ENCODE results near the gene SASH1. TPM values are rescaled to one million over a fixed set of nuclear protein-coding genes. Genes with fewer than 3 reads are reported as not detected.

Gene SASH1
- total and polyA plus RNA-seq, 2 experiments from 2014 or later = 7.5 to 7.8 TPM

GRCh38 chr6:148436466-148436865, 93.8 kb downstream of the SASH1 start:
- H3K4me2 ChIP-seq = no peak overlapping the region
- H3K9me2 ChIP-seq (replicated peaks; ENCODE audit: insufficient read depth) = no peaks in the 10 kb centered on the region
- no peak for DNase-seq (ENCODE audit: low spot score)
- no peaks in the 10 kb centered on the region for H3K27me3 ChIP-seq
- H3K4me1 ChIP-seq (ENCODE audit: insufficient read depth) = no peaks in the 10 kb centered on the region
- TF ChIP-seq CTCF (IDR thresholded peaks at IDR 0.05; ENCODE audit: poor library complexity) (no peak), EZH2 (IDR thresholded peaks at IDR 0.05; ENCODE audit: borderline replicate concordance) (no peak), EZH2phosphoT487 (IDR thresholded peaks at IDR 0.05; ENCODE audit: low read depth, severe bottlenecking, unreplicated experiment) (no peak)
- no peak overlapping the region for H2AFZ ChIP-seq
- no peak overlapping the region for H3K4me3 ChIP-seq
- WGBS (ENCODE audit: low lambda C conversion rate, missing lambda C conversion rate) = 86% methylated on average over 1 of the region's 1 CpG
- H3K9me3 ChIP-seq (ENCODE audit: low read depth) = no peaks in the 10 kb centered on the region
- no peaks in the 10 kb centered on the region for H3K36me3 ChIP-seq (replicated peaks; ENCODE audit: insufficient read depth, low read depth)
- H3K79me2 ChIP-seq = no peaks in the 10 kb centered on the region
- no peaks in the 10 kb centered on the region for H4K20me1 ChIP-seq (ENCODE audit: insufficient read depth, poor library complexity, severe bottlenecking)
- H3K27ac ChIP-seq = no peak overlapping the region

- H3K27me3 ChIP-seq = no peaks in the 10 kb centered on the region
Measured at GRCh38 chr6:148438632-148439031, 96.0 kb downstream of the SASH1 start.

GRCh38 chr6:148440016-148440415, 97.4 kb downstream of the SASH1 start:
- Histone ChIP-seq H3K36me3 (replicated peaks; ENCODE audit: insufficient read depth, low read depth) (no peaks in the 10 kb centered on the region), H3K9me2 (replicated peaks; ENCODE audit: insufficient read depth) (no peaks in the 10 kb centered on the region), H2AFZ (no peak overlapping the region), H3K4me2 (peak overlapping the region; percentile 4), H3K27me3 (no peaks in the 10 kb centered on the region), H3K4me3 (no peak overlapping the region), H4K20me1 (ENCODE audit: insufficient read depth, poor library complexity, severe bottlenecking) (no peaks in the 10 kb centered on the region), H3K4me1 (ENCODE audit: insufficient read depth) (no peaks in the 10 kb centered on the region), H3K79me2 (no peaks in the 10 kb centered on the region), H3K9me3 (ENCODE audit: low read depth) (no peaks in the 10 kb centered on the region), H3K27ac (peak overlapping the region; percentile 20)
- no peak for DNase-seq (ENCODE audit: low spot score)
- TF ChIP-seq EZH2 (IDR thresholded peaks at IDR 0.05; ENCODE audit: borderline replicate concordance) (no peak), EZH2phosphoT487 (IDR thresholded peaks at IDR 0.05; ENCODE audit: low read depth, severe bottlenecking, unreplicated experiment) (no peak), CTCF (IDR thresholded peaks at IDR 0.05; ENCODE audit: poor library complexity) (no peak)
- 68% methylated on average over 13 of the region's 13 CpGs for WGBS (ENCODE audit: low lambda C conversion rate, missing lambda C conversion rate)

More at GRCh38 chr6:148438632-148439031, 96.0 kb downstream of the SASH1 start:
- H3K4me3 ChIP-seq = no peak overlapping the region
- TF ChIP-seq CTCF (IDR thresholded peaks at IDR 0.05; ENCODE audit: poor library complexity) (no peak), EZH2 (IDR thresholded peaks at IDR 0.05; ENCODE audit: borderline replicate concordance) (no peak), EZH2phosphoT487 (IDR thresholded peaks at IDR 0.05; ENCODE audit: low read depth, severe bottlenecking, unreplicated experiment) (no peak)
- no peaks in the 10 kb centered on the region for H4K20me1 ChIP-seq (ENCODE audit: insufficient read depth, poor library complexity, severe bottlenecking)
- no peaks in the 10 kb centered on the region for H3K9me2 ChIP-seq (replicated peaks; ENCODE audit: insufficient read depth)
- DNase-seq (ENCODE audit: low spot score) = no peak
- H3K79me2 ChIP-seq = no peaks in the 10 kb centered on the region
- no peak overlapping the region for H3K27ac ChIP-seq
- H3K9me3 ChIP-seq (ENCODE audit: low read depth) = no peaks in the 10 kb centered on the region
- H3K36me3 ChIP-seq (replicated peaks; ENCODE audit: insufficient read depth, low read depth) = no peaks in the 10 kb centered on the region
- no peak overlapping the region for H2AFZ ChIP-seq
- no peak overlapping the region for H3K4me2 ChIP-seq
- 91% methylated on average over 7 of the region's 7 CpGs for WGBS (ENCODE audit: low lambda C conversion rate, missing lambda C conversion rate)
- no peaks in the 10 kb centered on the region for H3K4me1 ChIP-seq (ENCODE audit: insufficient read depth)
